K562 (cell line): ENCODE measurements around the gene CPOX. TPM values are rescaled to one million over a fixed set of nuclear protein-coding genes. Genes with fewer than 3 reads are reported as not detected.
A peak's percentile ranks its signal among the peaks of the same experiment; 100 is the strongest.

Source experiments
- ATF1 ChIP-seq, 2 experiments: fragments of 450-650 bp in 1 of 2; IDR thresholded peaks; 2 replicates each; pipeline ENCODE4 v1.6.1; 2016; ENCODE audit warnings: missing compliant biosample characterization in 1 of 2, missing genetic modification characterization in 1 of 2
- CCNT2 ChIP-seq: IDR thresholded peaks from 2 replicates; pipeline ENCODE4 v1.6.1; 2011; ENCODE audit warnings: borderline replicate concordance, low read depth, mild to moderate bottlenecking, moderate library complexity, mixed read lengths, low read length; ENCODE audit not compliant: insufficient read length; ENCODE audit errors: extremely low read depth
- CTBP1 ChIP-seq: fragments of 450-650 bp; IDR thresholded peaks from 2 replicates; pipeline ENCODE4 v1.6.1; 2016; ENCODE audit warnings: borderline replicate concordance
- CXXC5 ChIP-seq: fragments of 250-450 bp; sonication (Bioruptor Pico); IDR thresholded peaks from 2 replicates; pipeline ENCODE4 v1.8.0; 2022; ENCODE audit warnings: inconsistent platforms, mild to moderate bottlenecking, moderate library complexity
- ETS1 ChIP-seq: conservative IDR thresholded peaks from 2 replicates; pipeline ENCODE4 v1.6.1; 2011; ENCODE audit warnings: low read depth, mild to moderate bottlenecking, low read length; ENCODE audit not compliant: control insufficient read depth
- GABPA ChIP-seq: fragments of 200-800 bp; sonication (Bioruptor generic); conservative IDR thresholded peaks from 2 replicates; pipeline ENCODE4 v1.6.1; 2016; ENCODE audit warnings: low read depth, missing genetic modification characterization, missing compliant biosample characterization
- GATA2 ChIP-seq: sonication (generic); formaldehyde crosslinking; IDR thresholded peaks from 2 replicates; pipeline ENCODE4 v1.4.0; 2020; ENCODE audit warnings: mild to moderate bottlenecking, missing genetic modification reagents
- GMEB1 ChIP-seq: fragments of 250-450 bp; sonication (Bioruptor Pico); IDR thresholded peaks from 2 replicates; pipeline ENCODE4 v1.4.0; 2020; ENCODE audit warnings: mild to moderate bottlenecking
- GTF2F1 ChIP-seq: IDR thresholded peaks from 2 replicates; pipeline ENCODE4 v1.6.1; 2011; ENCODE audit warnings: low read depth, low read length, improper control_type of control experiment
- KDM5B ChIP-seq: fragments of 200-600 bp; sonication (generic); IDR thresholded peaks from 2 replicates; pipeline ENCODE4 v1.6.1; 2012; ENCODE audit warnings: low read depth, mild to moderate bottlenecking, moderate library complexity, low read length, control low read depth, inconsistent platforms; ENCODE audit not compliant: insufficient replicate concordance
- POLR2AphosphoS5 ChIP-seq: IDR thresholded peaks from 2 replicates; pipeline ENCODE4 v1.6.1; 2011; ENCODE audit warnings: mild to moderate bottlenecking, low read depth, low read length, moderate library complexity; ENCODE audit not compliant: control insufficient read depth, insufficient read depth
- PRPF4 ChIP-seq: fragments of 200-400 bp; formaldehyde crosslinking; IDR thresholded peaks from one replicate; pipeline ENCODE4 v1.6.1; 2017; ENCODE audit warnings: low read length, low read depth, mild to moderate bottlenecking; ENCODE audit not compliant: insufficient read depth, poor library complexity, severe bottlenecking
- SAFB ChIP-seq: fragments of 200-400 bp; formaldehyde crosslinking; IDR thresholded peaks from 2 replicates; pipeline ENCODE4 v1.6.1; 2017; ENCODE audit warnings: low read depth, low read length, borderline replicate concordance
- STAT5A ChIP-seq: IDR thresholded peaks from 2 replicates; pipeline ENCODE4 v1.6.1; 2012; ENCODE audit warnings: low read length, inconsistent platforms, borderline replicate concordance
- TCF3 ChIP-seq: sonication (generic); formaldehyde crosslinking; IDR thresholded peaks from 2 replicates; pipeline ENCODE4 v1.4.0; 2020; ENCODE audit warnings: mild to moderate bottlenecking, missing genetic modification reagents
- VEZF1 ChIP-seq: fragments of 200-800 bp; sonication (Bioruptor generic); IDR thresholded peaks from 2 replicates; pipeline ENCODE4 v1.6.1; 2017; ENCODE audit warnings: missing genetic modification characterization, missing compliant biosample characterization
- XRCC4 ChIP-seq: IDR thresholded peaks from one replicate; pipeline ENCODE4 v1.6.1; 2011; ENCODE audit not compliant: insufficient read depth, insufficient read length; ENCODE audit errors: extremely low read depth
- YY1 ChIP-seq, 3 experiments: IDR thresholded peaks; 2 replicates each; pipeline ENCODE4 v1.6.1; 2011; ENCODE audit warnings: low read length in 2 of 3, mild to moderate bottlenecking in 2 of 3, moderate library complexity in 2 of 3, borderline replicate concordance in 1 of 3, control low read depth in 1 of 3, low read depth in 1 of 3; ENCODE audit not compliant: insufficient read depth in 3 of 3, insufficient replicate concordance in 2 of 3, control insufficient read depth in 1 of 3, insufficient read length in 1 of 3; ENCODE audit errors: extremely low read depth in 1 of 3
- ZBTB7A ChIP-seq: IDR thresholded peaks from 2 replicates; pipeline ENCODE4 v1.6.1; 2011; ENCODE audit warnings: low read depth, mild to moderate bottlenecking, low read length, moderate library complexity, borderline replicate concordance; ENCODE audit not compliant: control insufficient read depth
- ZNF140 ChIP-seq: fragments of 250-450 bp; sonication (Bioruptor Pico); IDR thresholded peaks from 2 replicates; pipeline ENCODE4 v1.8.0; 2021; ENCODE audit warnings: moderate library complexity, mild to moderate bottlenecking, inconsistent platforms
- ZNF217 ChIP-seq: sonication (generic); formaldehyde crosslinking; IDR thresholded peaks from 2 replicates; pipeline ENCODE4 v1.8.0; 2022; ENCODE audit warnings: mild to moderate bottlenecking, missing genetic modification reagents
- polyA plus RNA-seq, 8 experiments: library from polyadenylated mRNA; depleted of rRNA in 4 of 8; stranded (reverse) in 5 of 8; unstranded in 3 of 8; fragments of >200 nt; fragmentation: Nextera tagmentation in 2 of 8; fragmentation: Illumina TruSeq in 1 of 8; extraction: Ambion mirVana in 2 of 8; extraction: Trizol in 1 of 8; gene quantifications; 2 replicates each; pipeline versions ENCODE4 v1.2.1 to v1.2.3, GENCODE V29; 2011 to 2014; ENCODE audit warnings: inconsistent platforms in 1 of 8, missing spikeins in 1 of 8
- total RNA-seq, 7 experiments: library from RNA; depleted of rRNA in 6 of 7; stranded (reverse); fragments of >200 nt in 6 of 7; fragmentation: Illumina TruSeq in 2 of 7; extraction: Trizol in 2 of 7; gene quantifications; 2 replicates each; pipeline versions ENCODE4 v1.2.1 to v1.2.3, GENCODE V29; 2011 to 2021; ENCODE audit warnings: low replicate concordance in 1 of 7

Gene CPOX
- total and polyA plus RNA-seq, 9 of the 15 experiments (the other 6 are each of a cell fraction or from before 2014, with no cell fraction given): 14.6 to 82.1 (median 24.8) TPM

GRCh38 chr3:98593046-98593936 is at the start of gene CPOX (continued):
- TF ChIP-seq YY1 (IDR thresholded peaks at IDR 0.05; ENCODE audit: borderline replicate concordance in 1 of 3, control insufficient read depth in 1 of 3, extremely low read depth in 1 of 3, insufficient read depth in 3 of 3, insufficient read length in 1 of 3, insufficient replicate concordance in 2 of 3, low read depth in 1 of 3, low read length in 2 of 3) (peak in 1 of 3 experiments; percentile 40), ATF1 (CRISPR knock-in tag; IDR thresholded peaks at IDR 0.05) (no peak), ATF1 (tag; IDR thresholded peaks at IDR 0.05) (peak; percentile 82), GATA2 (CRISPR knock-in tag) (peak; percentile 94), GTF2F1 (no peak), CXXC5 (peak; percentile 99), VEZF1 (CRISPR knock-in tag) (peak; percentile 66), ZNF140 (CRISPR knock-in tag) (no peak), CTBP1 (peak; percentile 72; the same call in 1 of the 2 replicates), POLR2AphosphoS5 (peak; percentile 77), ETS1 (peak; percentile 84; the same call in 1 of the 2 replicates), GMEB1 (peak; percentile 88), ZNF217 (no peak), GABPA (tag) (peak; percentile 63), CCNT2 (peak; percentile 92), TCF3 (CRISPR knock-in tag) (peak; percentile 77), KDM5B (peak; percentile 52), ZBTB7A (peak; percentile 72; the same call in 1 of the 2 replicates), XRCC4 (no peak), SAFB (no peak), PRPF4 (no peak), STAT5A (peak; percentile 39; the same call in 1 of the 2 replicates)
